ENCODE measurements around the gene PLXNB3.

PLXNB3 gene

DNA sequence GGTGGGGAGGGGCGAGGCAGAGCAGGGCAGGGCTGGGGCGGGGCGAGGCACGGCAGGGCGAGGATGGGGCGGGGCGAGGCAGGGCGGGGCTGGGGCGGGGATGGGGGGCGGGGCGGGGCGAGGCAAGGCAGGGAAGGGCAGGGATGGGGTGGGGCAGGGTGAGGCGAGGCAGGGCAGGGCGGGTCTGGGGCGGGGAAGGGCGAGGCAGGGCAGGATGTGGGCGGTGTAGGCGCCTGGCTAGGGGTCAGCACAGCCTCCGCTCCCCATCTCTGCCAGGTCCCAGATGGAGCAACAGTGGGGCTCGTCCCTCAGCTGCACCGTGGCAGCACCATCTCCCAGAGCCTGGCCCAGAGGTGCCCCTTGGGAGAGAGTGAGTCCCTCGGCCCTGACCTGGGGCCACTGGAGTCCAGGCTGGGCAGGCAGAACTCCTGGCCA, 12.6 kb downstream of the PLXNB3 start:
- TF ChIP-seq TAF1 (IDR thresholded peaks at IDR 0.05; ENCODE audit: borderline replicate concordance, insufficient read depth, low read length), result no peak
- TF ChIP-seq FOXP2 (optimal IDR thresholded peaks at IDR 0.05; ENCODE audit: borderline replicate concordance, extremely low read depth, extremely low read length, insufficient read depth), result no peak
- TF ChIP-seq POLR2AphosphoS5 (IDR thresholded peaks at IDR 0.05; ENCODE audit: low read depth, low read length), result no peak
- TF ChIP-seq SIN3A (IDR thresholded peaks at IDR 0.05; ENCODE audit: borderline replicate concordance, insufficient read depth, low read length), result no peak
- TF ChIP-seq, protein P1, sequence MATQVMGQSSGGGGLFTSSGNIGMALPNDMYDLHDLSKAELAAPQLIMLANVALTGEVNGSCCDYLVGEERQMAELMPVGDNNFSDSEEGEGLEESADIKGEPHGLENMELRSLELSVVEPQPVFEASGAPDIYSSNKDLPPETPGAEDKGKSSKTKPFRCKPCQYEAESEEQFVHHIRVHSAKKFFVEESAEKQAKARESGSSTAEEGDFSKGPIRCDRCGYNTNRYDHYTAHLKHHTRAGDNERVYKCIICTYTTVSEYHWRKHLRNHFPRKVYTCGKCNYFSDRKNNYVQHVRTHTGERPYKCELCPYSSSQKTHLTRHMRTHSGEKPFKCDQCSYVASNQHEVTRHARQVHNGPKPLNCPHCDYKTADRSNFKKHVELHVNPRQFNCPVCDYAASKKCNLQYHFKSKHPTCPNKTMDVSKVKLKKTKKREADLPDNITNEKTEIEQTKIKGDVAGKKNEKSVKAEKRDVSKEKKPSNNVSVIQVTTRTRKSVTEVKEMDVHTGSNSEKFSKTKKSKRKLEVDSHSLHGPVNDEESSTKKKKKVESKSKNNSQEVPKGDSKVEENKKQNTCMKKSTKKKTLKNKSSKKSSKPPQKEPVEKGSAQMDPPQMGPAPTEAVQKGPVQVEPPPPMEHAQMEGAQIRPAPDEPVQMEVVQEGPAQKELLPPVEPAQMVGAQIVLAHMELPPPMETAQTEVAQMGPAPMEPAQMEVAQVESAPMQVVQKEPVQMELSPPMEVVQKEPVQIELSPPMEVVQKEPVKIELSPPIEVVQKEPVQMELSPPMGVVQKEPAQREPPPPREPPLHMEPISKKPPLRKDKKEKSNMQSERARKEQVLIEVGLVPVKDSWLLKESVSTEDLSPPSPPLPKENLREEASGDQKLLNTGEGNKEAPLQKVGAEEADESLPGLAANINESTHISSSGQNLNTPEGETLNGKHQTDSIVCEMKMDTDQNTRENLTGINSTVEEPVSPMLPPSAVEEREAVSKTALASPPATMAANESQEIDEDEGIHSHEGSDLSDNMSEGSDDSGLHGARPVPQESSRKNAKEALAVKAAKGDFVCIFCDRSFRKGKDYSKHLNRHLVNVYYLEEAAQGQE (IDR thresholded peaks at IDR 0.05; ENCODE audit: insufficient read depth in 1 of 2, low read depth in 2 of 2, low read length in 2 of 2), result no peak

DNA sequence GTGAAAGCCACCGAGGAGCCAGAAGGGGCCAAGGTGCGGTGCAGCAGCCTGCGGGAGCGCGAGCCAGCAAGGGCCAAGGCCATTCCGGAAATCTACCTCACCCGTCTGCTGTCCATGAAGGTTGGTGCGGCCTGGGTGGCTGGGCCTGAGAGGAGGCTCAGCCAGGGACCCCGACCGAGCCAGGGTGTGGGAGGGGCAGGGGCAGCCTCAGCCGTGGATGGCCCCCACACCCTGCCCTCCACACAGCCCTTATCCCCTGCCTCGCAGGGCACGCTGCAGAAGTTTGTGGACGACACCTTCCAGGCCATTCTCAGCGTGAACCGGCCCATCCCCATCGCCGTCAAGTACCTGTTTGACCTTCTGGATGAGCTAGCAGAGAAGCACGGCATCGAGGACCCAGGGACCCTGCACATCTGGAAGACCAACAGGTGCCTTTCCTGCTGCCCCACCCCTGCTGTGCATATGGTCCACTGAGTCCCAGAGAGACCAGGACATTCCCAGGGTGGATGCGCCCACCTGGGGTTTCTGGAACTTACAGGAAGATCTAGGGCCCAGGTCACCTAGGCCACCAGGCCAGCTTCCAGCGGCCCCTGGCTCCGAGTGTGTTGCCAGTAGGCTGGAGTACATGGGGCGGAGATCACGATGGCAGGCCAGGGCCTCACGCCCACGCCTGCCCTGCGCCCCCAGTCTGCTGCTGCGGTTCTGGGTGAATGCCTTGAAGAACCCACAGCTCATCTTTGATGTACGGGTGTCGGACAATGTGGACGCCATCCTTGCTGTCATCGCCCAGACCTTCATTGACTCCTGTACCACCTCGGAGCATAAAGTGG, 13.4 kb downstream of the PLXNB3 start:
- no peak for TF ChIP-seq POLR2AphosphoS5 (IDR thresholded peaks at IDR 0.05; ENCODE audit: low read depth, low read length)
- TF ChIP-seq TAF1 (IDR thresholded peaks at IDR 0.05; ENCODE audit: borderline replicate concordance, insufficient read depth, low read length), result no peak
- TF ChIP-seq SIN3A (IDR thresholded peaks at IDR 0.05; ENCODE audit: borderline replicate concordance, insufficient read depth, low read length), result no peak
- TF ChIP-seq, protein P1 (IDR thresholded peaks at IDR 0.05; ENCODE audit: insufficient read depth in 1 of 2, low read depth in 2 of 2, low read length in 2 of 2), result no peak
- TF ChIP-seq FOXP2 (optimal IDR thresholded peaks at IDR 0.05; ENCODE audit: borderline replicate concordance, extremely low read depth, extremely low read length, insufficient read depth), result no peak

DNA sequence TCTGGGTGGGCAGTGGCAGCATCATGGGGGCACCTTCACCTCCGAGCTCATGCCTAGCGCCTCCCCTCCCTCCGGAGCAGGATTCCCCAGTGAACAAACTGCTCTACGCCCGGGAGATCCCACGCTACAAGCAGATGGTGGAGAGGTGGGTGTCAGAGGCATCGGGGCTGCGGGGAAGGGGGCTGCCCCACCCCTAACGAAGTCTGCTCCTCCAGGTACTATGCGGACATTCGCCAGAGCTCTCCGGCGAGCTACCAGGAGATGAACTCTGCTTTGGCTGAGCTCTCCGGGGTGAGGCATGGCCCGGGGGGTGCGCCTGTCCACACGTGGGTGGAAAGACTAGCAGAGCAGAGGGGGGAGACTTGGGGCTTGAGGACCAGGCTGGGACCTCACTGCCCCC, 14.1 kb downstream of the PLXNB3 start:
- TF ChIP-seq TAF1 (IDR thresholded peaks at IDR 0.05; ENCODE audit: borderline replicate concordance, insufficient read depth, low read length) (no peak), SIN3A (IDR thresholded peaks at IDR 0.05; ENCODE audit: borderline replicate concordance, insufficient read depth, low read length) (no peak), POLR2AphosphoS5 (IDR thresholded peaks at IDR 0.05; ENCODE audit: low read depth, low read length) (no peak), FOXP2 (optimal IDR thresholded peaks at IDR 0.05; ENCODE audit: borderline replicate concordance, extremely low read depth, extremely low read length, insufficient read depth) (no peak)
- TF ChIP-seq, protein P1 (IDR thresholded peaks at IDR 0.05; ENCODE audit: insufficient read depth in 1 of 2, low read depth in 2 of 2, low read length in 2 of 2), result no peak

DNA sequence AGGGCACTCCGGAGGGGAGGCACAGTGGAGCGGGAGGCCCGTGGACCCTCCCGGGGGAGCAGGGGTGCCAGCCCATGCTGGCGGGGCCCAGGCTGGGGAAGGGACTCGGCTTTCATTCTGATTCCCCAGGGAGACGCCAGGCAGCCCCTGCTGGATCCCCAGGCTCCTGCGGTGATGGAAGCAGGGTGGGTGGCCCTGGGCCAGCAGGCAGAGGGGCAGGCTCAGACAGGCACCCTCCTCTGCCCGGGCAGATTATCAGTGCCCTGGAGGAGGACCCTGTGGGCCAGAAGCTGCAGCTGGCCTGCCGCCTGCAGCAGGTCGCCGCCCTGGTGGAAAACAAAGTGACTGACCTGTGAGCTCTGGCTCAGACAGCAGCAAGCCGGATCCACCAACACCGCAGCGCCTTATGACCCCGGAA, 14.6 kb downstream of the PLXNB3 start:
- no peak for TF ChIP-seq TAF1 (IDR thresholded peaks at IDR 0.05; ENCODE audit: borderline replicate concordance, insufficient read depth, low read length)
- TF ChIP-seq SIN3A (IDR thresholded peaks at IDR 0.05; ENCODE audit: borderline replicate concordance, insufficient read depth, low read length), result no peak
- TF ChIP-seq, protein P1 (IDR thresholded peaks at IDR 0.05; ENCODE audit: insufficient read depth in 1 of 2, low read depth in 2 of 2, low read length in 2 of 2), result no peak
- TF ChIP-seq POLR2AphosphoS5 (IDR thresholded peaks at IDR 0.05; ENCODE audit: low read depth, low read length), result no peak
- no peak for TF ChIP-seq FOXP2 (optimal IDR thresholded peaks at IDR 0.05; ENCODE audit: borderline replicate concordance, extremely low read depth, extremely low read length, insufficient read depth)

Measured in PFSK-1 (cell line).